Measurements from ENCODE around the gene ALKAL2. TPM values are rescaled to one million over a fixed set of nuclear protein-coding genes. Genes with fewer than 3 reads are reported as not detected.

Gene ALKAL2
- total RNA-seq, 1 experiment from 2014 or later, result 3.5 TPM

- Mint-ChIP-seq H3K27ac (no peak overlapping the region), H3K4me1 (peaks cover 11% of the 10 kb centered on the region), H3K27me3 (ENCODE audit: low read depth) (no peaks in the 10 kb centered on the region), H3K9me3 (no peaks in the 10 kb centered on the region), H3K4me3 (no peak overlapping the region), H3K36me3 (peaks cover 62% of the 10 kb centered on the region)
- CTCF ChIA-PET, result no interaction called here
- TF ChIP-seq, protein P1, sequence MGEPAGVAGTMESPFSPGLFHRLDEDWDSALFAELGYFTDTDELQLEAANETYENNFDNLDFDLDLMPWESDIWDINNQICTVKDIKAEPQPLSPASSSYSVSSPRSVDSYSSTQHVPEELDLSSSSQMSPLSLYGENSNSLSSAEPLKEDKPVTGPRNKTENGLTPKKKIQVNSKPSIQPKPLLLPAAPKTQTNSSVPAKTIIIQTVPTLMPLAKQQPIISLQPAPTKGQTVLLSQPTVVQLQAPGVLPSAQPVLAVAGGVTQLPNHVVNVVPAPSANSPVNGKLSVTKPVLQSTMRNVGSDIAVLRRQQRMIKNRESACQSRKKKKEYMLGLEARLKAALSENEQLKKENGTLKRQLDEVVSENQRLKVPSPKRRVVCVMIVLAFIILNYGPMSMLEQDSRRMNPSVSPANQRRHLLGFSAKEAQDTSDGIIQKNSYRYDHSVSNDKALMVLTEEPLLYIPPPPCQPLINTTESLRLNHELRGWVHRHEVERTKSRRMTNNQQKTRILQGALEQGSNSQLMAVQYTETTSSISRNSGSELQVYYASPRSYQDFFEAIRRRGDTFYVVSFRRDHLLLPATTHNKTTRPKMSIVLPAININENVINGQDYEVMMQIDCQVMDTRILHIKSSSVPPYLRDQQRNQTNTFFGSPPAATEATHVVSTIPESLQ (CRISPR knock-in tag; IDR thresholded peaks at IDR 0.05), result no peak
- TF ChIP-seq, protein P2, sequence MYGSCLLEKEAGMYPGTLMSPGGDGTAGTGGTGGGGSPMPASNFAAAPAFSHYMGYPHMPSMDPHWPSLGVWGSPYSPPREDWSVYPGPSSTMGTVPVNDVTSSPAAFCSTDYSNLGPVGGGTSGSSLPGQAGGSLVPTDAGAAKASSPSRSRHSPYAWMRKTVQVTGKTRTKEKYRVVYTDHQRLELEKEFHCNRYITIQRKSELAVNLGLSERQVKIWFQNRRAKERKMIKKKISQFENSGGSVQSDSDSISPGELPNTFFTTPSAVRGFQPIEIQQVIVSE (CRISPR knock-in tag; IDR thresholded peaks at IDR 0.05; ENCODE audit: borderline replicate concordance), result no peak
- TF ChIP-seq USF1 (CRISPR knock-in tag; IDR thresholded peaks at IDR 0.05), result no peak
- TF ChIP-seq SMAD4 (CRISPR knock-in tag; IDR thresholded peaks at IDR 0.05), result no peak
- TF ChIP-seq, protein P3, sequence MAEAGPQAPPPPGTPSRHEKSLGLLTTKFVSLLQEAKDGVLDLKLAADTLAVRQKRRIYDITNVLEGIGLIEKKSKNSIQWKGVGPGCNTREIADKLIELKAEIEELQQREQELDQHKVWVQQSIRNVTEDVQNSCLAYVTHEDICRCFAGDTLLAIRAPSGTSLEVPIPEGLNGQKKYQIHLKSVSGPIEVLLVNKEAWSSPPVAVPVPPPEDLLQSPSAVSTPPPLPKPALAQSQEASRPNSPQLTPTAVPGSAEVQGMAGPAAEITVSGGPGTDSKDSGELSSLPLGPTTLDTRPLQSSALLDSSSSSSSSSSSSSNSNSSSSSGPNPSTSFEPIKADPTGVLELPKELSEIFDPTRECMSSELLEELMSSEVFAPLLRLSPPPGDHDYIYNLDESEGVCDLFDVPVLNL (CRISPR knock-in tag; IDR thresholded peaks at IDR 0.05; ENCODE audit: borderline replicate concordance, low read depth), result no peak
- TF ChIP-seq, protein P4, sequence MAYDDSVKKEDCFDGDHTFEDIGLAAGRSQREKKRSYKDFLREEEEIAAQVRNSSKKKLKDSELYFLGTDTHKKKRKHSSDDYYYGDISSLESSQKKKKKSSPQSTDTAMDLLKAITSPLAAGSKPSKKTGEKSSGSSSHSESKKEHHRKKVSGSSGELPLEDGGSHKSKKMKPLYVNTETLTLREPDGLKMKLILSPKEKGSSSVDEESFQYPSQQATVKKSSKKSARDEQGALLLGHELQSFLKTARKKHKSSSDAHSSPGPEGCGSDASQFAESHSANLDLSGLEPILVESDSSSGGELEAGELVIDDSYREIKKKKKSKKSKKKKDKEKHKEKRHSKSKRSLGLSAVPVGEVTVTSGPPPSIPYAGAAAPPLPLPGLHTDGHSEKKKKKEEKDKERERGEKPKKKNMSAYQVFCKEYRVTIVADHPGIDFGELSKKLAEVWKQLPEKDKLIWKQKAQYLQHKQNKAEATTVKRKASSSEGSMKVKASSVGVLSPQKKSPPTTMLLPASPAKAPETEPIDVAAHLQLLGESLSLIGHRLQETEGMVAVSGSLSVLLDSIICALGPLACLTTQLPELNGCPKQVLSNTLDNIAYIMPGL (CRISPR knock-in tag; IDR thresholded peaks at IDR 0.05), result no peak
- no peak for TF ChIP-seq SOX15 (CRISPR knock-in tag; IDR thresholded peaks at IDR 0.05)
- no peak for TF ChIP-seq ZNF232 (CRISPR knock-in tag; IDR thresholded peaks at IDR 0.05)
- no peak for TF ChIP-seq IRF2 (CRISPR knock-in tag; IDR thresholded peaks at IDR 0.05; ENCODE audit: borderline replicate concordance, low read depth)
- DNase-seq (ENCODE audit: low spot score) (no peak), ATAC-seq (no peak)
- POLR2A ChIA-PET, result no interaction called here
These were observed 9.0 kb downstream of the ALKAL2 start for GRCh38 chr2:278927-279320.

- H3K4me3 Mint-ChIP-seq, result no peak overlapping the region
- CTCF ChIA-PET, result no interaction called here
- POLR2A ChIA-PET, result no interaction called here
- peaks cover 6% of the 10 kb centered on the region for H3K4me1 Mint-ChIP-seq
- ATAC-seq, result no peak
- no peak for DNase-seq (ENCODE audit: low spot score)
- no peak for TF ChIP-seq ZNF416 (CRISPR knock-in tag; IDR thresholded peaks at IDR 0.05)
- H3K9me3 Mint-ChIP-seq, result no peaks in the 10 kb centered on the region
- H3K27ac Mint-ChIP-seq, result no peak overlapping the region
- no peaks in the 10 kb centered on the region for H3K27me3 Mint-ChIP-seq (ENCODE audit: low read depth)
- peaks cover 62% of the 10 kb centered on the region for H3K36me3 Mint-ChIP-seq
These were observed 9.5 kb downstream of the ALKAL2 start for GRCh38 chr2:278312-278926.

- H3K4me3 Mint-ChIP-seq, result no peak overlapping the region
- ChIA-PET POLR2A (no interaction called here), CTCF (interaction anchor here (1.0 to 2.4 kb wide), 2 partner anchors 29 to 133 kb away, joined by 3 to 7 read pairs; no protein-coding TSS in a partner anchor)
- H3K4me1 Mint-ChIP-seq, result peaks cover 5% of the 10 kb centered on the region; the same call in 1 of the 2 replicates
- ATAC-seq, result no peak
- no peaks in the 10 kb centered on the region for H3K27me3 Mint-ChIP-seq (ENCODE audit: low read depth)
- H3K27ac Mint-ChIP-seq, result no peak overlapping the region
- DNase-seq (ENCODE audit: low spot score), result no peak
- H3K9me3 Mint-ChIP-seq, result no peaks in the 10 kb centered on the region
- peaks cover 52% of the 10 kb centered on the region for H3K36me3 Mint-ChIP-seq
- TF ChIP-seq, protein P5, sequence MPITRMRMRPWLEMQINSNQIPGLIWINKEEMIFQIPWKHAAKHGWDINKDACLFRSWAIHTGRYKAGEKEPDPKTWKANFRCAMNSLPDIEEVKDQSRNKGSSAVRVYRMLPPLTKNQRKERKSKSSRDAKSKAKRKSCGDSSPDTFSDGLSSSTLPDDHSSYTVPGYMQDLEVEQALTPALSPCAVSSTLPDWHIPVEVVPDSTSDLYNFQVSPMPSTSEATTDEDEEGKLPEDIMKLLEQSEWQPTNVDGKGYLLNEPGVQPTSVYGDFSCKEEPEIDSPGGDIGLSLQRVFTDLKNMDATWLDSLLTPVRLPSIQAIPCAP (CRISPR knock-in tag; IDR thresholded peaks at IDR 0.05), result no peak
- TF ChIP-seq, protein P6, sequence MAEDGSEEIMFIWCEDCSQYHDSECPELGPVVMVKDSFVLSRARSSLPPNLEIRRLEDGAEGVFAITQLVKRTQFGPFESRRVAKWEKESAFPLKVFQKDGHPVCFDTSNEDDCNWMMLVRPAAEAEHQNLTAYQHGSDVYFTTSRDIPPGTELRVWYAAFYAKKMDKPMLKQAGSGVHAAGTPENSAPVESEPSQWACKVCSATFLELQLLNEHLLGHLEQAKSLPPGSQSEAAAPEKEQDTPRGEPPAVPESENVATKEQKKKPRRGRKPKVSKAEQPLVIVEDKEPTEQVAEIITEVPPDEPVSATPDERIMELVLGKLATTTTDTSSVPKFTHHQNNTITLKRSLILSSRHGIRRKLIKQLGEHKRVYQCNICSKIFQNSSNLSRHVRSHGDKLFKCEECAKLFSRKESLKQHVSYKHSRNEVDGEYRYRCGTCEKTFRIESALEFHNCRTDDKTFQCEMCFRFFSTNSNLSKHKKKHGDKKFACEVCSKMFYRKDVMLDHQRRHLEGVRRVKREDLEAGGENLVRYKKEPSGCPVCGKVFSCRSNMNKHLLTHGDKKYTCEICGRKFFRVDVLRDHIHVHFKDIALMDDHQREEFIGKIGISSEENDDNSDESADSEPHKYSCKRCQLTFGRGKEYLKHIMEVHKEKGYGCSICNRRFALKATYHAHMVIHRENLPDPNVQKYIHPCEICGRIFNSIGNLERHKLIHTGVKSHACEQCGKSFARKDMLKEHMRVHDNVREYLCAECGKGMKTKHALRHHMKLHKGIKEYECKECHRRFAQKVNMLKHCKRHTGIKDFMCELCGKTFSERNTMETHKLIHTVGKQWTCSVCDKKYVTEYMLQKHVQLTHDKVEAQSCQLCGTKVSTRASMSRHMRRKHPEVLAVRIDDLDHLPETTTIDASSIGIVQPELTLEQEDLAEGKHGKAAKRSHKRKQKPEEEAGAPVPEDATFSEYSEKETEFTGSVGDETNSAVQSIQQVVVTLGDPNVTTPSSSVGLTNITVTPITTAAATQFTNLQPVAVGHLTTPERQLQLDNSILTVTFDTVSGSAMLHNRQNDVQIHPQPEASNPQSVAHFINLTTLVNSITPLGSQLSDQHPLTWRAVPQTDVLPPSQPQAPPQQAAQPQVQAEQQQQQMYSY (CRISPR knock-in tag; IDR thresholded peaks at IDR 0.05), result no peak
- TF ChIP-seq SMAD3 (CRISPR knock-in tag; IDR thresholded peaks at IDR 0.05; ENCODE audit: borderline replicate concordance) (no peak), SOX15 (CRISPR knock-in tag; IDR thresholded peaks at IDR 0.05) (no peak), IRF2 (CRISPR knock-in tag; IDR thresholded peaks at IDR 0.05; ENCODE audit: borderline replicate concordance, low read depth) (no peak), RORB (CRISPR knock-in tag; IDR thresholded peaks at IDR 0.05) (no peak), ZBTB21 (CRISPR knock-in tag; IDR thresholded peaks at IDR 0.05; ENCODE audit: borderline replicate concordance) (no peak), JUN (CRISPR knock-in tag; IDR thresholded peaks at IDR 0.05) (no peak), CREM (CRISPR knock-in tag; IDR thresholded peaks at IDR 0.05) (no peak)
- TF ChIP-seq, protein P2 (CRISPR knock-in tag; IDR thresholded peaks at IDR 0.05; ENCODE audit: borderline replicate concordance), result no peak
These were observed 12.4 kb downstream of the ALKAL2 start for GRCh38 chr2:275466-275865.
